ENCODE results near the gene SUSD5. TPM values are rescaled to one million over a fixed set of nuclear protein-coding genes. Genes with fewer than 3 reads are reported as not detected.
"Not testable (repeated sequence)": the region's sequence is repeated elsewhere in the genome, so short reads cannot be mapped to it uniquely, and the experiment has no call there.

Gene SUSD5
- total RNA-seq, 4 donors from 2014 or later: 1.1 to 4.4 (median 1.9) TPM

- TF ChIP-seq POLR2A (IDR thresholded peaks at IDR 0.05): no peak
- TF ChIP-seq CTCF (IDR thresholded peaks at IDR 0.05): no peak
- 84 to 93% methylated on average over 9 of the region's 9 CpGs for WGBS, 2 donors
- intact Hi-C loops (cut with DNase I; ENCODE audit: low total_unique reads): no loop called here
- H3K4me3 ChIP-seq (ENCODE audit: low read depth, poor library complexity, severe bottlenecking): no peak overlapping the region
- DNase-seq (ENCODE audit: low spot score in 2 of 2): peak in 1 of 2 donors; percentile 81
These were observed 72.6 kb downstream of the SUSD5 start for GRCh38 chr3:33145901-33146580.

- TF ChIP-seq CTCF (IDR thresholded peaks at IDR 0.05): no peak
- TF ChIP-seq POLR2A (IDR thresholded peaks at IDR 0.05): no peak
- H3K4me3 ChIP-seq (ENCODE audit: low read depth, poor library complexity, severe bottlenecking): no peak overlapping the region
- DNase-seq (ENCODE audit: low spot score in 2 of 2): peak in 1 of 2 donors; percentile 48
- 89 to 90% methylated on average over 16 of the region's 16 CpGs for WGBS, 2 donors
- intact Hi-C loops (cut with DNase I; ENCODE audit: low total_unique reads): no loop called here
These were observed 73.2 kb downstream of the SUSD5 start for GRCh38 chr3:33145221-33145900.

- no peak for TF ChIP-seq CTCF (IDR thresholded peaks at IDR 0.05)
- no peak for TF ChIP-seq POLR2A (IDR thresholded peaks at IDR 0.05)
- DNase-seq (ENCODE audit: low spot score in 2 of 2): peak in 1 of 2 donors; percentile 61
- H3K4me3 ChIP-seq (ENCODE audit: low read depth, poor library complexity, severe bottlenecking): no peak overlapping the region
- 65 to 67% methylated on average over 1 of the region's 1 CpG for WGBS, 2 donors
- intact Hi-C loops (cut with DNase I; ENCODE audit: low total_unique reads): no loop called here
These were observed 74.2 kb downstream of the SUSD5 start for GRCh38 chr3:33144433-33144832.

GRCh38 chr3:33141006-33141405 is 77.6 kb downstream of the SUSD5 start:
- intact Hi-C loops (cut with DNase I; ENCODE audit: low total_unique reads): no loop called here
- WGBS, 2 donors: 73 to 82% methylated on average over 3 of the region's 3 CpGs
- TF ChIP-seq POLR2A (IDR thresholded peaks at IDR 0.05): no peak
- no peak for TF ChIP-seq CTCF (IDR thresholded peaks at IDR 0.05)
- H3K4me3 ChIP-seq (ENCODE audit: low read depth, poor library complexity, severe bottlenecking): no peak overlapping the region
- no peak for DNase-seq (ENCODE audit: low spot score in 2 of 2)

GRCh38 chr3:33139996-33140395 is 78.6 kb downstream of the SUSD5 start:
- DNase-seq (ENCODE audit: low spot score in 2 of 2): no peak
- no peak for TF ChIP-seq POLR2A (IDR thresholded peaks at IDR 0.05)
- no peak for TF ChIP-seq CTCF (IDR thresholded peaks at IDR 0.05)
- 64 to 72% methylated on average over 2 of the region's 2 CpGs for WGBS, 2 donors
- intact Hi-C loops (cut with DNase I; ENCODE audit: low total_unique reads): no loop called here
- no peak overlapping the region for H3K4me3 ChIP-seq (ENCODE audit: low read depth, poor library complexity, severe bottlenecking)

GRCh38 chr3:33139006-33139623 is 79.5 kb downstream of the SUSD5 start:
- WGBS, 2 donors: 92 to 94% methylated on average over 8 of the region's 8 CpGs
- DNase-seq (ENCODE audit: low spot score in 2 of 2); intact Hi-C loops (cut with DNase I; ENCODE audit: low total_unique reads); H3K4me3 ChIP-seq (ENCODE audit: low read depth, poor library complexity, severe bottlenecking): not testable (repeated sequence)
